ENCODE measurements around the gene RALGAPA1. TPM values are rescaled to one million over a fixed set of nuclear protein-coding genes. Genes with fewer than 3 reads are reported as not detected.

RALGAPA1 gene
- total and polyA plus RNA-seq, 7 donors: 4.3 to 40.1 (median 28.0) TPM

GRCh38 chr14:35821564-35822411 is 12.7 kb upstream of the RALGAPA1 start:
- H3K4me1 ChIP-seq: no peaks in the 10 kb centered on the region
- intact Hi-C loops (cut with DNase I): loop anchor here in 1 of 2 donors (10.0 kb wide), 1 partner anchor 697 kb away; the partner anchor contains the start of genes PPP2R3C and PRORP
- TF ChIP-seq, protein P1, sequence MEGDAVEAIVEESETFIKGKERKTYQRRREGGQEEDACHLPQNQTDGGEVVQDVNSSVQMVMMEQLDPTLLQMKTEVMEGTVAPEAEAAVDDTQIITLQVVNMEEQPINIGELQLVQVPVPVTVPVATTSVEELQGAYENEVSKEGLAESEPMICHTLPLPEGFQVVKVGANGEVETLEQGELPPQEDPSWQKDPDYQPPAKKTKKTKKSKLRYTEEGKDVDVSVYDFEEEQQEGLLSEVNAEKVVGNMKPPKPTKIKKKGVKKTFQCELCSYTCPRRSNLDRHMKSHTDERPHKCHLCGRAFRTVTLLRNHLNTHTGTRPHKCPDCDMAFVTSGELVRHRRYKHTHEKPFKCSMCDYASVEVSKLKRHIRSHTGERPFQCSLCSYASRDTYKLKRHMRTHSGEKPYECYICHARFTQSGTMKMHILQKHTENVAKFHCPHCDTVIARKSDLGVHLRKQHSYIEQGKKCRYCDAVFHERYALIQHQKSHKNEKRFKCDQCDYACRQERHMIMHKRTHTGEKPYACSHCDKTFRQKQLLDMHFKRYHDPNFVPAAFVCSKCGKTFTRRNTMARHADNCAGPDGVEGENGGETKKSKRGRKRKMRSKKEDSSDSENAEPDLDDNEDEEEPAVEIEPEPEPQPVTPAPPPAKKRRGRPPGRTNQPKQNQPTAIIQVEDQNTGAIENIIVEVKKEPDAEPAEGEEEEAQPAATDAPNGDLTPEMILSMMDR (IDR thresholded peaks at IDR 0.05): peak; percentile 59
- DNase-seq (no peak), ATAC-seq (no peak)
- H3K27ac ChIP-seq: no peak overlapping the region
- no peak overlapping the region for H3K4me3 ChIP-seq
- WGBS, 3 donors: 24 to 32% (median 24%) methylated on average over 7 of the region's 7 CpGs
- H3K27me3 ChIP-seq (ENCODE audit: insufficient read depth in 3 of 3, low read length in 2 of 3): no peaks in the 10 kb centered on the region
- no peaks in the 10 kb centered on the region for H3K36me3 ChIP-seq (ENCODE audit: insufficient read depth in 1 of 2, low read depth in 1 of 2)
- no peaks in the 10 kb centered on the region for H3K9me3 ChIP-seq

DNA sequence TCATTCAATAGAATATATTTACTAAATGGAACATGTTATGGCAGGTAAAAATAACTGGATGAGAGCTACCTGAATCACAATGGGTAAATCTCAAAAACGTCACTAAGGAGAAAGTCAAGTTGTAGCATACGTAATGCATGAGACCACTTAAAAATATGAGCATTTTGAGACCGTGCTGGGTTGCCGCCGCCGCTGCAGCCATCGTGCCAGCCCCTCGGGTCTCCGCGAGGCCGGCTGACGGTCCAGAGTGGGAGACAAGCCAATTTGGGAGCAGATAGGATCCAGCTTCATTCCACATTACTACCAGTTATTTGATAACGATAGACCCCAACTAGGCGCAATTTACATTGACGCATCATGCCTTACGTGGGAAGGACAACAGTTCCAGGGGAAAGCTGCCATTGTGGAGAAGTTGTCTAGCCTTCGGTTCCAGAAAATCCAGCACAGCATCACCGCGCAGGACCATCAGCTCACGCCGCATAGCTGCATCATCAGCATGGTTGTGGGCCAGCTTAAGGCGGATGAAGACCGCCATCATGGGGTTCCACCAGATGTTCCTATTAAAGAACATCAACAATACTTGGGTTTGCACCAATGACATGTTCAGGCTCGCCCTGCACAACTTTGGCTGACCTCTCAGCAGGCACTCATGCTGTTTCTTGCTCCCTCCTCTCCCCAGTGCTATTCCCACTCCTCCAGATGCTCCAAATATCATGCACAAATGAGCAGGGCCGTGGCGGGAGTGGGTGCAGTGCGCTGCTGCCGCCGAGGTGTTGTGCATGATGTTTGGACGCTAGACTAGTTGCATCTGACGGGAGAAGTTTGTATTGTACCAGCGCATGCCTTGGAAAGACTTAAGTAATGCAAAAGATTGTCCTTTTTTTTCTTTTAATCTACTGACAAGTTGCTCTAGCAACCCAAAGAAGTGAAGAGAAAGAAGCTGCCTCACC is 10.8 kb upstream of the RALGAPA1 start:
- intact Hi-C loops (cut with DNase I): loop anchor here (5.0 to 10.0 kb wide), 3 partner anchors 55 to 695 kb away; partner anchors contain the start of genes PPP2R3C (in 1 of the 2) and PRORP (in 1 of the 2)
- Histone ChIP-seq H3K4me3 (no peak overlapping the region), H3K27me3 (ENCODE audit: insufficient read depth in 3 of 3, low read length in 2 of 3) (no peaks in the 10 kb centered on the region), H3K9me3 (no peaks in the 10 kb centered on the region), H3K27ac (no peak overlapping the region), H3K36me3 (ENCODE audit: insufficient read depth in 1 of 2, low read depth in 1 of 2) (no peaks in the 10 kb centered on the region), H3K4me1 (no peaks in the 10 kb centered on the region)
- TF ChIP-seq, protein P1 (IDR thresholded peaks at IDR 0.05): no peak
- ATAC-seq (no peak), DNase-seq (no peak)
- 91 to 93% (median 92%) methylated on average over 32 of the region's 32 CpGs for WGBS, 3 donors

- TF ChIP-seq, protein P1 (IDR thresholded peaks at IDR 0.05): peak; percentile 71
- no peak for DNase-seq
- H3K4me3 ChIP-seq: no peak overlapping the region
- H3K9me3 ChIP-seq: no peaks in the 10 kb centered on the region
- H3K27me3 ChIP-seq (ENCODE audit: insufficient read depth in 3 of 3, low read length in 2 of 3): no peaks in the 10 kb centered on the region
- no peak overlapping the region for H3K27ac ChIP-seq
- H3K36me3 ChIP-seq (ENCODE audit: insufficient read depth in 1 of 2, low read depth in 1 of 2): no peaks in the 10 kb centered on the region
- peak; percentile 61 to 86 (median 71) for ATAC-seq
- no peaks in the 10 kb centered on the region for H3K4me1 ChIP-seq
- intact Hi-C loops (cut with DNase I): loop anchor here (5.0 to 10.0 kb wide), 2 partner anchors 54 to 131 kb away; no protein-coding TSS in a partner anchor
- 68 to 77% (median 71%) methylated on average over 13 of the region's 13 CpGs for WGBS, 3 donors
Observed at GRCh38 chr14:35818346-35819115, 9.4 kb upstream of the RALGAPA1 start.

- no peak overlapping the region for H3K27ac ChIP-seq
- no peaks in the 10 kb centered on the region for H3K4me1 ChIP-seq
- H3K9me3 ChIP-seq: no peaks in the 10 kb centered on the region
- TF ChIP-seq, protein P1 (IDR thresholded peaks at IDR 0.05): peak; percentile 62
- no peaks in the 10 kb centered on the region for H3K36me3 ChIP-seq (ENCODE audit: insufficient read depth in 1 of 2, low read depth in 1 of 2)
- intact Hi-C loops (cut with DNase I): loop anchor here (5.0 to 10.0 kb wide), 2 partner anchors 50 to 127 kb away; no protein-coding TSS in a partner anchor
- H3K4me3 ChIP-seq: no peak overlapping the region
- no peaks in the 10 kb centered on the region for H3K27me3 ChIP-seq (ENCODE audit: insufficient read depth in 3 of 3, low read length in 2 of 3)
- ATAC-seq (peak; percentile 53 to 80 (median 71)), DNase-seq (peak in 1 of 2 donors; percentile 32)
- WGBS, 3 donors: 34 to 45% (median 43%) methylated on average over 3 of the region's 3 CpGs
Observed at GRCh38 chr14:35814371-35815005, 5.4 kb upstream of the RALGAPA1 start.

Data from psoas muscle (tissue), 8 donors.